ENCODE measurements around the gene SERINC5. TPM values are rescaled to one million over a fixed set of nuclear protein-coding genes. Genes with fewer than 3 reads are reported as not detected.

SERINC5 gene
- total and polyA plus RNA-seq, 2 donors (not counting 3 experiments of a cell fraction or from before 2014, with no cell fraction given), result 3.2 to 10.1 TPM

GRCh38 chr5:80116000-80116399, 139.8 kb downstream of the SERINC5 start:
- dilution Hi-C loops (cut with MboI; ENCODE audit: extremely low pct_ligation_motif_present, low sequenced_read_pairs), result no loop called here
- Histone ChIP-seq H3K4me2 (ENCODE audit: insufficient read depth, low read length) (no peak overlapping the region), H3K9me3 (replicated peaks; ENCODE audit: control insufficient read depth, insufficient read depth, low read length) (no peaks in the 10 kb centered on the region), H3K9me1 (replicated peaks; ENCODE audit: control insufficient read depth, extremely low read depth, insufficient read depth, low read length) (no peaks in the 10 kb centered on the region), H3K36me3 (ENCODE audit: control insufficient read depth in 2 of 2, extremely low read depth in 1 of 2, insufficient read depth in 2 of 2, low read length in 2 of 2) (no peaks in the 10 kb centered on the region), H3K79me2 (ENCODE audit: control insufficient read depth, insufficient read depth, low read length) (no peaks in the 10 kb centered on the region), H3K4me3 (replicated peaks in 1 of 3; ENCODE audit: insufficient read depth in 1 of 3, low read depth in 1 of 3, low read length in 3 of 3) (no peak overlapping the region), H3K4me1 (ENCODE audit: control insufficient read depth, extremely low read depth, insufficient read depth, low read length) (no peaks in the 10 kb centered on the region), H3K9ac (replicated peaks; ENCODE audit: extremely low read depth, insufficient read depth, low read length) (no peak overlapping the region), H3K27ac (ENCODE audit: insufficient read depth, low read depth, low read length) (no peak overlapping the region), H2AFZ (ENCODE audit: low read depth, low read length) (no peak overlapping the region), H4K20me1 (replicated peaks; ENCODE audit: control insufficient read depth, extremely low read depth, insufficient read depth, low read length) (no peaks in the 10 kb centered on the region), H3K27me3 (ENCODE audit: control insufficient read depth in 2 of 2, insufficient read depth in 2 of 2, low read length in 2 of 2) (no peaks in the 10 kb centered on the region)
- TF ChIP-seq EZH2 (IDR thresholded peaks at IDR 0.05; ENCODE audit: borderline replicate concordance, low read depth, low read length, severe bottlenecking) (no peak), GATA2 (IDR thresholded peaks at IDR 0.05; ENCODE audit: insufficient read depth, insufficient read length, low read depth, low read length) (no peak), POLR2AphosphoS5 (IDR thresholded peaks at IDR 0.05; ENCODE audit: insufficient read depth, low read depth, low read length) (no peak), JUN (IDR thresholded peaks at IDR 0.05; ENCODE audit: borderline replicate concordance, insufficient read depth, insufficient read length, low read depth) (no peak), FOS (IDR thresholded peaks at IDR 0.05; ENCODE audit: borderline replicate concordance, insufficient read depth, low read length) (no peak), MYC (IDR thresholded peaks at IDR 0.05; ENCODE audit: low read depth, low read length) (no peak), POLR2A (IDR thresholded peaks at IDR 0.05; ENCODE audit: low read depth, low read length) (no peak), MAX (IDR thresholded peaks at IDR 0.05; ENCODE audit: insufficient read depth, insufficient read length) (no peak)
- TF ChIP-seq, protein P1, sequence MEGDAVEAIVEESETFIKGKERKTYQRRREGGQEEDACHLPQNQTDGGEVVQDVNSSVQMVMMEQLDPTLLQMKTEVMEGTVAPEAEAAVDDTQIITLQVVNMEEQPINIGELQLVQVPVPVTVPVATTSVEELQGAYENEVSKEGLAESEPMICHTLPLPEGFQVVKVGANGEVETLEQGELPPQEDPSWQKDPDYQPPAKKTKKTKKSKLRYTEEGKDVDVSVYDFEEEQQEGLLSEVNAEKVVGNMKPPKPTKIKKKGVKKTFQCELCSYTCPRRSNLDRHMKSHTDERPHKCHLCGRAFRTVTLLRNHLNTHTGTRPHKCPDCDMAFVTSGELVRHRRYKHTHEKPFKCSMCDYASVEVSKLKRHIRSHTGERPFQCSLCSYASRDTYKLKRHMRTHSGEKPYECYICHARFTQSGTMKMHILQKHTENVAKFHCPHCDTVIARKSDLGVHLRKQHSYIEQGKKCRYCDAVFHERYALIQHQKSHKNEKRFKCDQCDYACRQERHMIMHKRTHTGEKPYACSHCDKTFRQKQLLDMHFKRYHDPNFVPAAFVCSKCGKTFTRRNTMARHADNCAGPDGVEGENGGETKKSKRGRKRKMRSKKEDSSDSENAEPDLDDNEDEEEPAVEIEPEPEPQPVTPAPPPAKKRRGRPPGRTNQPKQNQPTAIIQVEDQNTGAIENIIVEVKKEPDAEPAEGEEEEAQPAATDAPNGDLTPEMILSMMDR (IDR thresholded peaks at IDR 0.05; ENCODE audit: extremely low read depth in 1 of 2, insufficient read depth in 1 of 2, low read depth in 1 of 2, low read length in 2 of 2), result no peak
- CTCF ChIA-PET, result interaction anchor here (1.5 kb wide), 1 partner anchor 12 kb away, joined by 3 read pairs; no protein-coding TSS in a partner anchor
- no peak for FAIRE-seq
- POLR2A ChIA-PET, result no interaction called here
- no TSS peak for BruUV-seq (replicated peaks)
- intact Hi-C loops (cut with micrococcal nuclease), result no loop called here
- DNase-seq (ENCODE audit: low read depth, low spot score), result no peak

Data from endothelial cell of umbilical vein (primary cell).